GM23338 (cell line): ENCODE data around the gene SYT7. TPM values are rescaled to one million over a fixed set of nuclear protein-coding genes. Genes with fewer than 3 reads are reported as not detected.

Experiments used
- ATAC-seq: fragments of 200-7000 bp; cut with Tn5 transposase; 3 replicates; pipeline ENCODE4 v1.9.1; 2020
- DNase-seq: peaks from one replicate; pipeline ENCODE4 v3.0.0-alpha.2; 2015; ENCODE audit warnings: low spot score
- H2AFZ ChIP-seq: fragments of 200-600 bp; sonication (generic); 2 replicates; pipeline ENCODE4 v1.8.0; 2016; ENCODE audit warnings: antibody characterized with exemption, mild to moderate bottlenecking, moderate library complexity
- H3F3A ChIP-seq: fragments of 200-600 bp; sonication (generic); replicated peaks from 2 replicates; pipeline ENCODE4 v1.8.0; 2017; ENCODE audit warnings: antibody characterized with exemption, mixed run types, low read depth
- H3K27ac ChIP-seq: fragments of 200-600 bp; sonication (generic); 2 replicates; pipeline ENCODE4 v1.6.1; 2016; ENCODE audit warnings: low read depth
- H3K27me3 ChIP-seq: fragments of 200-600 bp; sonication (generic); 2 replicates; pipeline ENCODE4 v1.8.0; 2016; ENCODE audit warnings: mild to moderate bottlenecking, mixed run types, moderate library complexity; ENCODE audit not compliant: insufficient read depth
- H3K36me3 ChIP-seq: fragments of 200-600 bp; sonication (generic); 2 replicates; pipeline ENCODE4 v1.8.0; 2016; ENCODE audit warnings: mild to moderate bottlenecking; ENCODE audit not compliant: insufficient read depth
- H3K4me1 ChIP-seq: fragments of 200-600 bp; sonication (generic); 2 replicates; pipeline ENCODE4 v1.8.0; 2016; ENCODE audit warnings: mild to moderate bottlenecking, moderate library complexity; ENCODE audit not compliant: insufficient read depth
- H3K4me2 ChIP-seq: fragments of 200-600 bp; sonication (generic); 2 replicates; pipeline ENCODE4 v1.7.1; 2017; ENCODE audit warnings: mixed run types
- H3K4me3 ChIP-seq: fragments of 200-600 bp; sonication (generic); 2 replicates; pipeline ENCODE4 v1.6.1; 2016; ENCODE audit warnings: mixed run types
- H3K79me2 ChIP-seq: fragments of 200-600 bp; sonication (generic); replicated peaks from 2 replicates; pipeline ENCODE4 v1.8.0; 2017; ENCODE audit warnings: mild to moderate bottlenecking; ENCODE audit not compliant: insufficient read depth
- H3K9me2 ChIP-seq: fragments of 200-600 bp; sonication (generic); 2 replicates; pipeline ENCODE4 v1.8.0; 2017; ENCODE audit not compliant: insufficient read depth
- H4K20me1 ChIP-seq: fragments of 200-600 bp; sonication (generic); replicated peaks from 2 replicates; pipeline ENCODE4 v1.8.0; 2017; ENCODE audit warnings: mild to moderate bottlenecking; ENCODE audit not compliant: insufficient read depth
- H3K27ac Mint-ChIP-seq: 2 replicates; pipeline ENCODE4 v1.8.0; 2020; ENCODE audit warnings: inconsistent platforms, mild to moderate bottlenecking, moderate library complexity, mixed read lengths
- H3K27me3 Mint-ChIP-seq: 3 replicates; pipeline ENCODE4 v1.8.0; 2022; ENCODE audit warnings: low read depth, mild to moderate bottlenecking, moderate library complexity, mixed read lengths, inconsistent platforms; ENCODE audit not compliant: insufficient read depth, poor library complexity
- H3K36me3 Mint-ChIP-seq: 3 replicates; pipeline ENCODE4 v1.8.0; 2021; ENCODE audit warnings: low read depth, mild to moderate bottlenecking, inconsistent platforms, moderate library complexity, mixed read lengths
- H3K4me1 Mint-ChIP-seq: 3 replicates; pipeline ENCODE4 v1.8.0; 2020; ENCODE audit warnings: mild to moderate bottlenecking, inconsistent platforms, mixed read lengths
- H3K4me3 Mint-ChIP-seq: 3 replicates; pipeline ENCODE4 v1.8.0; 2021; ENCODE audit warnings: moderate library complexity, mild to moderate bottlenecking, inconsistent platforms, mixed read lengths
- H3K9me3 Mint-ChIP-seq: 3 replicates; pipeline ENCODE4 v1.8.0; 2020; ENCODE audit warnings: moderate library complexity, mild to moderate bottlenecking, inconsistent platforms, mixed read lengths
- CREB1 ChIP-seq: fragments of 250-450 bp; sonication (Bioruptor Pico); IDR thresholded peaks from 2 replicates; pipeline ENCODE4 v1.5.0; 2020; ENCODE audit warnings: low read depth, mild to moderate bottlenecking, moderate library complexity
- CTCF ChIP-seq, 2 experiments: fragments of 200-600 bp in 1 of 2; sonication (generic) in 1 of 2; conservative IDR thresholded peaks; 2 replicates each; pipeline versions ENCODE4 v1.5.1 to v1.6.1; 2016 to 2017; ENCODE audit warnings: antibody characterized with exemption in 2 of 2, low read depth in 2 of 2, mild to moderate bottlenecking in 2 of 2, moderate library complexity in 1 of 2
- ETS1 ChIP-seq: IDR thresholded peaks from 2 replicates; pipeline ENCODE4 v1.6.1; 2016; ENCODE audit warnings: antibody characterized with exemption
- EZH2 ChIP-seq: fragments of 200-600 bp; sonication (generic); IDR thresholded peaks from one replicate; pipeline ENCODE4 v1.8.0; 2017; ENCODE audit warnings: antibody characterized with exemption, mild to moderate bottlenecking, low read depth; ENCODE audit not compliant: unreplicated experiment
- EZH2phosphoT487 ChIP-seq: fragments of 200-600 bp; sonication (generic); IDR thresholded peaks from one replicate; pipeline ENCODE4 v1.8.1; 2018; ENCODE audit warnings: antibody characterized with exemption; ENCODE audit not compliant: unreplicated experiment
- JUNB ChIP-seq: IDR thresholded peaks from one replicate; pipeline ENCODE4 v1.6.1; 2016; ENCODE audit warnings: antibody characterized with exemption; ENCODE audit not compliant: unreplicated experiment
- NANOG ChIP-seq: IDR thresholded peaks from 2 replicates; pipeline ENCODE4 v1.6.1; 2016; ENCODE audit warnings: antibody characterized with exemption, borderline replicate concordance
- POLR2AphosphoS5 ChIP-seq: IDR thresholded peaks from 2 replicates; pipeline ENCODE4 v1.6.1; 2016; ENCODE audit warnings: antibody characterized with exemption, low read depth
- ZNF114 ChIP-seq: fragments of 250-450 bp; sonication (Bioruptor Pico); IDR thresholded peaks from 2 replicates; pipeline ENCODE4 v1.5.0; 2020; ENCODE audit warnings: mild to moderate bottlenecking, moderate library complexity
- ZNF462 ChIP-seq: fragments of 250-450 bp; sonication (Bioruptor Pico); IDR thresholded peaks from 2 replicates; pipeline ENCODE4 v1.5.0; 2020; ENCODE audit warnings: mild to moderate bottlenecking, moderate library complexity
- polyA plus RNA-seq: library from polyadenylated mRNA; unstranded; fragments of >200 nt; fragmentation: Nextera tagmentation; extraction: Ambion mirVana; gene quantifications from 2 replicates; pipeline ENCODE4 v1.2.1, GENCODE V29; 2016
- total RNA-seq: library from RNA; depleted of rRNA; stranded (reverse); fragments of >200 nt; shearing (Covaris generic); gene quantifications from 2 replicates; pipeline ENCODE4 v1.2.3, GENCODE V29; 2014

The SYT7 gene
- total and polyA plus RNA-seq, 2 experiments from 2014 or later: 1.6 to 10.3 TPM

GRCh38 chr11:61585115-61585514, 4.2 kb upstream of the SYT7 start (continued):
- TF ChIP-seq ZNF462 (no peak), ZNF114 (CRISPR knock-in tag) (no peak), CREB1 (CRISPR knock-in tag) (no peak), ETS1 (no peak)

- Histone ChIP-seq H3K36me3 (no peaks in the 10 kb centered on the region), H3K4me2 (peak overlapping the region; percentile 65), H3K27me3 (peaks cover 65% of the 10 kb centered on the region), H3K4me1 (peaks cover 9% of the 10 kb centered on the region), H3K27ac (no peak overlapping the region), H3K4me3 (0 out of 2 replicates have a peak overlapping the region, but pooled peaks have one; percentile 58), H3K9me2 (no peaks in the 10 kb centered on the region), H3F3A (no peaks in the 10 kb centered on the region), H2AFZ (no peak overlapping the region), H4K20me1 (no peaks in the 10 kb centered on the region), H3K79me2 (no peaks in the 10 kb centered on the region)
- no peak for DNase-seq
- Mint-ChIP-seq H3K36me3 (no peaks in the 10 kb centered on the region; the same call in 2 of the 3 replicates), H3K4me3 (peak overlapping the region; percentile 72), H3K4me1 (peaks cover 67% of the 10 kb centered on the region), H3K27me3 (peaks cover 49% of the 10 kb centered on the region), H3K27ac (no peak overlapping the region), H3K9me3 (no peaks in the 10 kb centered on the region)
- ATAC-seq: no peak
- TF ChIP-seq POLR2AphosphoS5: no peak
- no peak for TF ChIP-seq ETS1
- no peak for TF ChIP-seq JUNB
- TF ChIP-seq EZH2: no peak
- TF ChIP-seq ZNF114 (CRISPR knock-in tag): no peak
- no peak for TF ChIP-seq CTCF (conservative IDR thresholded peaks at IDR 0.05; ENCODE audit: low read depth in 2 of 2)
- TF ChIP-seq EZH2phosphoT487: no peak
- no peak for TF ChIP-seq NANOG
Measured at GRCh38 chr11:61581931-61582330, 1.1 kb upstream of the SYT7 start.
